DMS53 treated with DMSO at 0.1 percent for 48 hours (cell line): ENCODE measurements around the gene MAP2K4.

Experiments used
- DNase-seq: peaks from one replicate; lab custom pipeline; 2025; ENCODE audit not compliant: unreplicated experiment; lab: John Stamatoyannopoulos, UW

Gene MAP2K4

DNA sequence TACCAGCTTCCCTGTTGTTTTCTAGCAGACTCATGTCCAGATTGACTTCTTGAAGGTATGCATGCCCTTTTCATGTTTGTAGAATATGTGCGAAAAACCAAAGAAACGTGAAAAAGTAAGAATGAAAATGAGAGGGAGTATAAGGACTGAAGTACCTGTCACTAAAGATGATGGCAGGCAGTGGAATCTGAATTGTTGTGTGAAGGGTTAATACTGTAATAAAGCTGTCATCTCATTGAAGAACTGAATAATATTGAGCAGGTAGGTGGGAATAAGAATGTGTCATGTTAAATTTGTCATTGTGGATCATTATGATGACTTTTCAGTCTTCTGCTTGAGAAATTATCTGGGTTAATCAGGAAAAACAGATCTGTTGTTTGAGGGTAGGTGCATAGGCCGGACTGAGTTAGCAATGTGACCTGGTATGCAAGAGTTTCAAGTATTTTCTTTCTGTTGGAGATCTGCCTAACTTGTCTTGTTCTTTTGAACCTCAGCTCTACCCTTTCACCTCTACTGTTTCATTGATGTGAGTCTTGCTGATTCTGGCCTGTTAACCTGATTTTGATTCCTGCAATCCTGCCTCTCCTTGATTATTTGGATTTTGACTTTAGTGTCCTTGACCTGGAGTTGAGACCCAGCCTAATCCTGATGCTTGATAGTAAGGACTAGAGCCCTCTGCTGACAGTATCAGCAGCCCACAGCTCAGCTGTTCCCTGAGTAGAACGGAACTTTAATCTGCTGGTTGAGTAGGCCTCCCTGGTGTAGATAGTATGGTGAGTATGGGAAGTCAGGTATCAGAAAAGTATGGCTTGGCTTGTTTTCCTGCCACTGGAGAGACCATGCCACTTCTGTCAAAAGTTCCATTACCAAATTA, 64.6 kb downstream of the MAP2K4 start:
- no peak for DNase-seq

DNA sequence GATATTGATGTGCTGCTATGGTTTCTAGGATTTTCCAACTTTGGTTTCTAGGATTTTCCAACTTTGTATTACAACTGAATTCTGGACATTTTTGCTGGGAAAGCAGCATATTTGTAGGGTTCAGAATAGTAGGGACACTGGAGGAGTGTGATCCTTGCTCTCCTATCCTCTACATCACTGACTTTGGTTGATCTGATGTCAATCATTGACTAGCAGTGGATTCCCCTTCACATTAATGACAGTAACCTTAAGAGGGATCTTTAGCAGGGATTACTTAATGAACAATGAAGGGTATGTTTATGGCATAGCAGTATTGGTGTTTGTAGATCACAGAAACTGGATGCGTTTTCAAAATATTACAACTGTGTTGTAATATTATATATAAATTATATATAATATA, 67.4 kb downstream of the MAP2K4 start:
- DNase-seq: no peak

DNA sequence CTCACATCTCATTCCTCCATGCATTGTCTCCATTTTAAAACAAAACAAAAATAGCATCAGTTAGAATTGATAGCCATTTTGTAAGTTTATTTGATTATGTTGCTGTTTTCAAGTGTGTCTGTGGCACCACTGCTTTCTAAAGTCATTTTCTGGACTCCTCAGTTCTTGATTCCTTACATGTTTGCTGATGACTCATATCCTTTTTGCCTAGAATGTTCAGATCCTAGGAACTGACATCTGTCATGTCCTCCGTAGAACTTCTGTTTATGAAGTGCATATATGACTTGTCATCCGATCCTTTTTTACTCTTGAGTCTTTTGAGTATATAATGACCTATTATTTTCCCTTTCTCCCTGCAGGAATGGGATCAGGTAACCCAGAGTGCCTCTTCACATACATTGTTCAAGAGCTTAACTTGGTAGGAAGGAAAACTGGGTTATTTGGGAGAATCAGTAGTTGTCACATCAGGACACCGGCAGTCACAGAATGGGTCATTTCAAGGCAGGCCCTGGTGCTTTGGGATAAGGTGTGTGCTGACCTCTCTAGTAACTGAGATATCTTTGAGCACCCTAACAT, 69.2 kb downstream of the MAP2K4 start:
- DNase-seq: peak; percentile 37

DNA sequence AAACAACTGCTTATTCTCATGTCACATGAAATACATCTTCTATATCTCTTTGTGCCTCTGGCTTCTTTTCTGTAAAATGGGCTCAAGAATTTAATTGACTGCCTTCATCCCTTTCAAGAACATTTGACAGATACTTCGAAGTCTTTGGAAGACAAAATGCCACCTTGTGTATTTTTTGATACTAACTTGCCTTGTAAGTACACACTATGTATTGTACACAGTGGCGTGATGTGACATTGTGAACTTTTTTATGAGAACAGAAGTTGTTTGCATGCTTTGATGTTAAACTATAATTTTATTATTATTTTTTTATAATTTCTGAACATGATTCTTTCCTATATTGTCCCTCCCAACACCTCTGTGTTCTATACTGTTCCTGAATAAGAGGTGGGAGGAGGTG, 73.7 kb downstream of the MAP2K4 start:
- DNase-seq: no peak

DNA sequence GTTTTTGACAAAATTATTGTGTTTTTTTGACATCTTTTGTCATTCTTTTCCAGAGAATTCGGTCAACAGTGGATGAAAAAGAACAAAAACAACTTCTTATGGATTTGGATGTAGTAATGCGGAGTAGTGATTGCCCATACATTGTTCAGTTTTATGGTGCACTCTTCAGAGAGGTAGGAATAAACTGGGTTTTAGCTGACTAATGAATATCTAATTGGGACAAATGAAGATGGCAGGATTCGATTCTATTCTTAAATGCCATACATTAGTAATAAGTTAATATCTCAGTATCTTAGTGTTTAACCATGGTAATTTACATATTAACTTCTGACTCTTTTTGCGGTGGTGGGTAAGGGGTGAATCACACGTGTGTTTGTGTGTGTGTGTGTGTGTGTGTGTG, 74.8 kb downstream of the MAP2K4 start:
- DNase-seq: no peak

DNA sequence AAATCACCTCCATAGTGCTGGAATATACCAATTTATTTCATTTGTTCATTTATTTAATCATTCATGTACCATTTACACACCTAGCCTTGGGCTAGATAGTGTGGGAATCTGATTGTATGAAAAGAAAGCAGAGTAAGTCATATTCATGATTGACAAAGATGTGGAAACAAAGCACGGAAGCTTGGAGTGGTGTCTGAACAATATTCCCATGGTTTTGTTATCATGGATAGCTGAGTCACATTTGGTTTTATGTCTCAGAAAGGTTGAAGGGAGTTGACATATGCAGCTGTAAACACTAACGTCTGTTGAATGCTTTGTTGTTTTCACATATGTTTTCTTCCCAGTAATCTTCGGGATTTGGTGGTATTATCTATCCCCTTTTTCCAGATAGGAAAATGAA, 76.6 kb downstream of the MAP2K4 start:
- DNase-seq: no peak

DNA sequence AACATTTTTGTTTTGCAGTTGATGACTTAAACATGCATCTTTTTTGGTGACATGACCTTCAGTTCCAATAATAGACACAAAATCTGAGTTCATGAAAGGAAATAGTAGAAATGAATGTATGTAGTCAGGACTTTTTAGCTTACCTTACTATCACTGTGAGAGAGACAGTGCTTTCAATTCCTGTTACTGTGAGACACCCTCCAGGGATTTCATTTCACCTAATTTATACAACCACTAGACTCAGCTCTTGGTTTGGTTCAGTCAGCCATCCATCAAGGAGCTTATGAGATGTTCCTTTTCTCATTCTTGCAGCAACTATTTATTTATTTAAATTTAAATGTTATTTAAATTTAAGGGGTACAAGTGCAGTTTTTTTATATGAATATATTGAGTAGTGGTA, 77.9 kb downstream of the MAP2K4 start:
- no peak for DNase-seq

DNA sequence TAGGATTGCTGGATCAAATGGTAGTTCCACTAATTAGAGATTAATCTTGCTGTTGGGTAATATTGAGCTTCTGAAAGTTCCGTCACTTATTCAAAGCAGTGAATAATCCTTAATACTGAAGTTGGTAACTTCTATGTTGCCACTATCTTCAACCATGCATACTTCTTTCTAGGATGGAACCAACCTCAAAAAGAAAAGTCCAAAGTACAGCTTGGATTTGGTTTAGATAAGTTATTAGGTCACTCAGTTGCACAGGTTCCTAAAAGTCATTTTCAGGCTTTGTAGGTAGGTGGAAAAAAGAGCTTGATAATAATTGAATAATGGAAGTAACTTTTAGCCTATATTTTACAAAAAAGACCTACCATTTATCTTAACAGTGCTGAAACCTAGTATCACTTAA, 78.7 kb downstream of the MAP2K4 start:
- no peak for DNase-seq

DNA sequence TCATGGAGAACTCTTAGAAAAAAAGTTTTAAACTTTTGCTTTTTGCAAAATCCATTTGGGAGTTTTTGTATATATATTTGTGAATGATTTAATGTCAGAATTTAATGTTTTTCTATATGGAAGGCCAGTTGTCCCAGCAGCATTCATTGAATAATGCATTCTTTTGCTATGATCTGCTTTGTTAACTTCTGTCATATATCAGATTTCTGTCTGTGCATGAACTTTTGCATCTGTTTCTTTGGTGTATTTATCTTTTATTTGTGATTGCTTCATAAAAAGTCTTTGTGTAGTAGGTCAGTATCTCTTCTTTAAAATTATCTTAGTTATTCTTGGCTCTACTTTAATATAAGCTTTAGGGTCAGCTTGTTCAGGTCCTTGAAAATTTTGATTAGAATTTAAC, 84.2 kb downstream of the MAP2K4 start:
- DNase-seq: no peak

DNA sequence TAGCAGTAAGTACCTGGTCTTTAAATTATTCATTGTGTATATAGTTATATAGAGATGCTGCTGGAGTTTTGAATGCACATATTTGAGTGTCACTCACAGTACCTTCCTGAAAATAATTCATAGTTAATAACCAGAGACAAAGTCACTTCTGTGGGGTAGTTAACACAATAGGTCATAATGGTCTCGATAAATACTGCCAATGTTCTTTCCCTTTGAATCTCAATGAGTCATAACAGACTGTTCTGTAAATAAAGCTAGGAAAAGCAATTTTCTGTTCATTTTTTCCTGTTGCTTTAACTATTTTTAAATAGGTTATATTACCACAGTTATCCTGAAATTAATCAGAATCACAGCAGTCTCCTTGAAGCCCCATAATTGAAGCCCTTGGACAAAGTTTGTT, 87.2 kb downstream of the MAP2K4 start:
- DNase-seq: no peak

DNA sequence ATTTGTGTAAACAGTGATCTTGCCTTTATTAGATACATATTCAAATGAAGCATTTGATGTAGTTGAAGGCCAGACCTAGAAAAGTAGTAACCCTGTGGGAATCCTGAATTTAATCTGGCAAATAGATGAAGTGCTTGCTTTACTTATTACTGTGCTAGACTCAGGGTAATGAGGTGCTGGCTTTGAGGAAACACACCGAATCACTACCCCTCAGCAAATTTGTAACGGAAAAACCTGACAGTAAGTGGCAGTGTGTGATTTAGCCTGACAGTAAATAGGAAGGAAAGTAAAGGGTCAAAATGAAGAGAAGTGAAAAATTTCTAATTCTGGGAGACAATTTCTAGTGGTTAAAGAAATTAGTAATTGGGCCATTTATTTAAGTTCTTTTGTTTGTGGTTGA, 90.2 kb downstream of the MAP2K4 start:
- DNase-seq: no peak

DNA sequence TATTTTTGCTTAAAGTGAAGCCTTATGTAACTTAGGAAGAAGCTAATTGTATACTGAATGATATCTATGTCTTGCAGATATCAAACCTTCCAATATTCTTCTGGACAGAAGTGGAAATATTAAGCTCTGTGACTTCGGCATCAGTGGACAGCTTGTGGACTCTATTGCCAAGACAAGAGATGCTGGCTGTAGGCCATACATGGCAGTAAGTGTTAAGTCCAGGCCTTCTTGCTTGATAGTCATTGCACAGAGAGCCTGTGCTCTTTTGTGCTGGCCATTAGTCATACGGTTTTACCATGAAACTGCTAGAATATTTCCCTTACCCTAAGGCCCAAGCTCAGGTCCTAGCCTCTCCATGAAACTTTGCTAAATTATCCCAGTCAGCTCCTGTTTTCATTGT, 92.5 kb downstream of the MAP2K4 start:
- DNase-seq: no peak

DNA sequence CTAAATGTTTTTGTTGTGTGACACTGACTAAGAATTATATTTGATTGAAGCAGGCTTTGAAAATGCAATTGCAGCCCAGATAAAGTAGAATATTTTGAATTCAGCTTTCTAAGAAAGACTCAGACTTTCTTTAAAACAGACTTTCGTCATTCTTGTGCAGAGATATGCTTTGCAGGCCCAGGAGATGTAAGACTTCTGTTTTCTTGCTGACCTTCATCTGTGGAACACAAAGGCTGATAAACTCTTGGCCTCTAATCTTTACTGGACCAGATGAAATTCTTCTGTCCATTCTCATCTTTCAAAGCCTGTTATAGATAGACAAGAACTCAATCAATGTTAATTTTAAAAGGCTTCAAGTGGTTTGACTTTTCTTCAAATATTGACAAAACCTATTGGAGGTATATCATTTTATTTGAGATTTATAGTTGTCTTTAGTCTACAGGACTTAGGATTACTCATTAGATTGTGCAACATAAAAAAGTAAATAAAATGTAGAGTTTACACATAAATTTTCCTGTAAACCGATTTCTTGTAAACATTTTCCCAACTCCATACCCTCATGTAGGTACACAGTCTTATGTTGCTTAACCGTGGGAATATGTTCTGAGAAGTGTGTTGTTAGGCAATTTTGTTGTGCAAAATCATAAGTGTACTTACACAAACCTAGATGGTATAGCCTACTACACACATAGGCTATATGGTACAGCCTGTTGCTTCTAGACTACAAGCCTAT, 94.2 kb downstream of the MAP2K4 start:
- DNase-seq: no peak

DNA sequence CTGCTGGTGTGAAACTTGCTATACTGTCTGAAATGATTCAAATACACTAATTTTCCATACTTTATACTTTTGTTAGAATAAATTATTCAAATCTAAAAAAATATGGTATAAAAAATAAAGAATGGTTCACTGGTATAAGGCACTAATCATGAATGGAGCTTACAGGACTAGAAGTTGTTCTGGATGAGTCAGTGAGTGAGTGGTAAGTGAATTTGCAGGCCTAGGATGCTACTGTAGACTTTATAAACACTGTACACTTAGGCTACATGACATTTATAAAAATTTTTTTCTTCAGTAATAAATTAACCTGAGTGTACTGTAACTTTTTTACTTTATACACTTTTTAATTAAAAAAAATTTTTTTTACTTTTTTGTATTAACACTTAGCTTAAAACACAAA, 95.5 kb downstream of the MAP2K4 start:
- DNase-seq: no peak

DNA sequence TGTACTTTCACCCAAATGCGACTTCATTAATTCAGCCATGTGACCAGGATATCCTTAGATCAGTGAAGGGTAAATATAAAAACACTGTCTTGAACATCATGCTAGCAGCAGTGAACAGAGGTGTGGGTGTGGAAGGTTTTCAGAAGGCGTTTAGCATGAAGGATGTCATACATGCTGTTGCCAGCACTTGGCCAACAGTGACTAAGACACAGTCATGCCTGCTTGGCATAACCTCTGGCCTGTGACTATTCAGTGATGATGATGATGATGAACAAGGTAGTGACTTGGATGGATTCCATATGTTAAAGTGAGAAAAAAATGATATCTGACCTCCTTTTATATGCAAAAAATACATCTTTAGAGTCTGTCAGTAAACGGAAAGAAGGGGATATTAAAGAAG, 97.9 kb downstream of the MAP2K4 start:
- DNase-seq: no peak

DNA sequence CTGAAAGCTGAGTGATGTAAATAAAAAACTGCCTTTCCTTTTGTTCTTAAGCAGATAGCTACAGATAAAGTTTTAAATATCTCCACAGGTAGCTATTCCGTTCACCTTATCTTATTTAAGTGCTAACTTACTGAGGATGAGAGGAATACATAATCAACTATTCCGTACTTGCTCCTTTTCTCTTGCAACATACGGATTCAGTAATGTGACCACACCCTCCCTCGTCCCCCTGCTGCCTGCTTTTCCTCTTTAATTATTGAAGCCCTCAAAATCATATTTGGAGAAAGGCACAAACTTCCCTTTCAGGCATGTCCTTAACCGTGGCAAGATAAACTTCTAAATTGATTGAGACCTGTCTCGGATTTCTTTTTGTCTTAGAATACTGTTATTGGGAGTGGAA, 101.4 kb downstream of the MAP2K4 start:
- DNase-seq: no peak

DNA sequence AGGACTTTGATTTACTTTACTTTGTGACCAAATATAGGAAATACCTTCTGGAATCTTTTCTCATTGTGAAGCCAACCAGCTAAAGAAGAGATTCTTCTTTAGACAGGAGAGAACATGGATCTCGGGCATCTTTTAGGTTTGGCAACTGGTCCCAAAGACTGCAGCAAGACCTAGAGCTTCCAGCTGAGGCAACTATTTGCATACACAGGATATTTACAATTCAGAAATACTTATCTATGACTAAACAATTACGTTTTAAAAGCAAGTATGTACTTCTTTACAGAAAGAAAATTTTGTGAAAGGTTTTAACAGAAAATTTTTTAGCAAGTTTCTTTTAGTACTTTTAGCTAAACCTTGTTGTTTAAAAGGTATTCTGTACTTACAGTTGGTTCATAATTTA, 106.5 kb downstream of the MAP2K4 start:
- no peak for DNase-seq

DNA sequence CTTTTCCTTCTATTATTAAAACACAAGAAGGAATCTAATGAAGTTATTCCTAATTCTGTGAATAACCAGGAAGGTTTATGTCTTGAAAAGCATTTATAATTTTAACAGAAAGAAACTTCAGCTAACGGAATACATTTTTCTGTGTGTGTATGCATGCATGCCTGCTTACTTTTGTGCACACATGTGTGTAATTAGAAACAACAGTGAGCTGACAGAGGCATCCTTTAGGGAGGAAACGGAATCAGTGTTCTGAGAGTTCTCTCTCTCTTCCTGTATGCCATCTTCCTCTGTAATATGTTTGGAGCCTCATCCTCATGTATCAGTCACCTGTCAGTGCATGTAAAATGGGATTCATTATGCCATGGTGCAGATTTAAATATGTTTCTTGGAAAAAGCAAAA, 107.0 kb downstream of the MAP2K4 start:
- DNase-seq: no peak

DNA sequence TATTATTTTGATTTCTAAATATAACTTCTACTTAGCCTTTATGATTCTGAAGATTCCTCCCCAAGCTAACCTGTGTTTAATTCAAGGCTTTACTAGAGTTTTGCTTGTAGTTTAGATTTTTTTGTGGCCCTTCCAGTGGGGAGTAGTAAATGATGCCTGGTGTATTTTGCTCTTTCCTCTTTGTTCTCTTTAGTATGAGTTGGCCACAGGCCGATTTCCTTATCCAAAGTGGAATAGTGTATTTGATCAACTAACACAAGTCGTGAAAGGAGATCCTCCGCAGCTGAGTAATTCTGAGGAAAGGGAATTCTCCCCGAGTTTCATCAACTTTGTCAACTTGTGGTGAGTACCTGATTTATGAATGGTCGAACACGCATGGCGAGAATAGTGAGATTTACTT, 108.3 kb downstream of the MAP2K4 start:
- no peak for DNase-seq

DNA sequence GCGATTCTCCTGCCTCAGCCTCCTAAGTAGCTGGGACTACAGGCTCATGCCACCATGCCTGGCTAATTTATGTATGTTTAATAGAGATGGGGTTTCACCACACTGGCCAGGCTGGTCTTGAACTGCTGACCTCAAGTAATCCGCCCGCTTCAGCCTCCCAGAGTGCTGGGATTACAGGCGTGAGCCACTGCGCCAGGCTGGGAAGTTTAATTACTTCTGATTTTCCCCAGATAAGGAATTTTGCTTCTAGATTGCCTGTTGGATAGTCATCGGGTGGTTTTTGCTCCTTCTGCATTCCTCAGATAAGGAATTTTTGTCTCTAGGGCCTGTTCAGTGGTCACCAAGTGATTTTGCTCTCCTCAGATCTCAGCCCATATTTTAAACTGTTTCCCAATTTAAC, 112.5 kb downstream of the MAP2K4 start:
- DNase-seq: no peak

DNA sequence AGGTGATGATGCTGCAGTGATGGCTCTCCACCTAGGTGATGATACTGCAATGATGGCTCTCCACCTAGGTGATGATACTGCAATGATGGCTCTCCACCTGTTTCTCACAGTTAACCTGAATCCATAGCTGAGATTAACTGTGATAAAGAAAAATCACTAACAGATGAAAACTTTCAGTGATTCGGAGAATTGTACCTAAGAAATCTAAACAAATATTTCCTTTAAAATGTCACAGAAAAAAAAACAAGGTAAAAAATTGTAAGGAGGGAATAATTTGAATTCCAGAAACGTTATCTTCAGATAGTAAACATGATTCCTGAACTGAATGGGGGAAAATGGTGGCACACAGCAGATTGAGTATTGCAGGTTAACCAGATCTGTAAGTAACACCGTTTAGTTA, 113.4 kb downstream of the MAP2K4 start:
- no peak for DNase-seq

DNA sequence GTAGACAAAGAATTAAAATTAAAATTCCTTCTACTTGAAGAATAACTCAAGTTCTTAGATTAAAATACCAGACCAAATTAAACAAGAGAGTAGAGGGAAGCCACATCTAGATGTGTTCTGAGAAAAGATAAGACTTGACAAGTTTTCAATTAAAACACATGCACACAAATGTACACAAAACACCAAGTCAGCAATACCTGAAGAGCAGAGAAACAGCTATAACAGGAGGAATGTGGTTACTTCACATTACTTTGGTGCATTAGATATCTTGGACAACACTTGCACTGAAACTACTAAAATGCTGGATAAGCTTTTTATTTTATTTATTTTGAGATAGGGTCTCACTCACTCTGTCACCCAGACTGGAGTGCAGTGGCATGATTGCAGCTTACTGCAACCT, 113.9 kb downstream of the MAP2K4 start:
- DNase-seq: no peak
